ENCODE data around the gene COL6A2. TPM values are rescaled to one million over a fixed set of nuclear protein-coding genes. Genes with fewer than 3 reads are reported as not detected.

COL6A2 gene
- total and polyA plus RNA-seq, 2 experiments from 2014 or later: 28.4 to 89.2 TPM

GRCh38 chr21:46087641-46088040 lies 10.3 kb upstream of the COL6A2 start:
- no peak overlapping the region for H3K4me3 Mint-ChIP-seq
- H3K4me3 ChIP-seq: no peak overlapping the region
- H3K4me2 ChIP-seq: no peak overlapping the region
- no peak overlapping the region for H2AFZ ChIP-seq
- no peak for ATAC-seq
- H3K4me1 Mint-ChIP-seq: no peaks in the 10 kb centered on the region
- H3K36me3 ChIP-seq (ENCODE audit: insufficient read depth): no peaks in the 10 kb centered on the region
- no peaks in the 10 kb centered on the region for H4K20me1 ChIP-seq (replicated peaks; ENCODE audit: insufficient read depth)
- H3K27ac ChIP-seq (ENCODE audit: low read depth): no peak overlapping the region
- no peak overlapping the region for H3K27ac Mint-ChIP-seq
- H3K79me2 ChIP-seq (replicated peaks; ENCODE audit: insufficient read depth): no peaks in the 10 kb centered on the region
- H3K27me3 ChIP-seq (ENCODE audit: insufficient read depth): no peaks in the 10 kb centered on the region
- no peak for DNase-seq (ENCODE audit: low spot score)
- peaks cover 38% of the 10 kb centered on the region for H3K9me3 Mint-ChIP-seq
- TF ChIP-seq STAT1 (IDR thresholded peaks at IDR 0.05; ENCODE audit: unreplicated experiment) (no peak), ZNF331 (CRISPR knock-in tag; IDR thresholded peaks at IDR 0.05; ENCODE audit: low read depth) (no peak), EZH2phosphoT487 (IDR thresholded peaks at IDR 0.05; ENCODE audit: unreplicated experiment) (no peak), CREB1 (CRISPR knock-in tag; IDR thresholded peaks at IDR 0.05; ENCODE audit: low read depth) (no peak), EZH2 (IDR thresholded peaks at IDR 0.05; ENCODE audit: low read depth, unreplicated experiment) (no peak), ETS1 (IDR thresholded peaks at IDR 0.05) (no peak), REST (IDR thresholded peaks at IDR 0.05; ENCODE audit: unreplicated experiment) (no peak), JUNB (IDR thresholded peaks at IDR 0.05; ENCODE audit: unreplicated experiment) (no peak), ZNF114 (CRISPR knock-in tag; IDR thresholded peaks at IDR 0.05) (no peak), CTCF (conservative IDR thresholded peaks at IDR 0.05; ENCODE audit: low read depth in 2 of 2) (no peak), NANOG (IDR thresholded peaks at IDR 0.05; ENCODE audit: borderline replicate concordance) (no peak)
- peaks cover 9% of the 10 kb centered on the region for H3K27me3 Mint-ChIP-seq (ENCODE audit: insufficient read depth, low read depth, poor library complexity)
- H3K36me3 Mint-ChIP-seq (ENCODE audit: low read depth): peaks cover 25% of the 10 kb centered on the region
- H3F3A ChIP-seq (replicated peaks; ENCODE audit: low read depth): no peaks in the 10 kb centered on the region
- no peaks in the 10 kb centered on the region for H3K4me1 ChIP-seq (ENCODE audit: insufficient read depth)
- H3K9me2 ChIP-seq (ENCODE audit: insufficient read depth): 0 out of 2 replicates have a peak, but pooled peaks cover 2% of the 10 kb centered on the region

All from GM23338 (cell line).